Ishikawa (cell line): ENCODE measurements around the gene FRMD4B.

Experiments used
- CEBPB ChIP-seq: IDR thresholded peaks from 2 replicates; pipeline ENCODE4 v1.6.1; 2012
- CREB1 ChIP-seq: IDR thresholded peaks from 2 replicates; pipeline ENCODE4 v1.6.1; 2012; ENCODE audit warnings: low read depth
- EGR1 ChIP-seq: IDR thresholded peaks from 2 replicates; pipeline ENCODE4 v1.6.1; 2012
- EP300 ChIP-seq: IDR thresholded peaks from 2 replicates; pipeline ENCODE4 v1.6.1; 2012; ENCODE audit warnings: borderline replicate concordance
- FOXM1 ChIP-seq: IDR thresholded peaks from 2 replicates; pipeline ENCODE4 v1.6.1; 2012; ENCODE audit warnings: low read depth, borderline replicate concordance
- NFIC ChIP-seq: IDR thresholded peaks from 2 replicates; pipeline ENCODE4 v1.6.1; 2012
- RAD21 ChIP-seq: IDR thresholded peaks from 2 replicates; pipeline ENCODE4 v1.6.1; 2012; ENCODE audit warnings: low read depth
- TAF1 ChIP-seq: IDR thresholded peaks from 2 replicates; pipeline ENCODE4 v1.6.1; 2012; ENCODE audit warnings: low read depth, mild to moderate bottlenecking
- TCF12 ChIP-seq: IDR thresholded peaks from 2 replicates; pipeline ENCODE4 v1.6.1; 2012; ENCODE audit warnings: low read depth
- TEAD4 ChIP-seq: IDR thresholded peaks from 2 replicates; pipeline ENCODE4 v1.6.1; 2012
- YY1 ChIP-seq: IDR thresholded peaks from 2 replicates; pipeline ENCODE4 v1.6.1; 2012; ENCODE audit warnings: low read depth
- ZBTB7A ChIP-seq: IDR thresholded peaks from 2 replicates; pipeline ENCODE4 v1.6.1; 2012; ENCODE audit warnings: low read depth
- TF ChIP-seq, protein P1 (sequence below): IDR thresholded peaks from 2 replicates; pipeline ENCODE4 v1.6.1; 2012
- TF ChIP-seq, protein P2 (sequence below): IDR thresholded peaks from 2 replicates; pipeline ENCODE4 v1.6.1; 2012; ENCODE audit warnings: low read depth, mild to moderate bottlenecking
- TF ChIP-seq, protein P3 (sequence below): IDR thresholded peaks from 2 replicates; pipeline ENCODE4 v1.6.1; 2012

The FRMD4B gene

DNA sequence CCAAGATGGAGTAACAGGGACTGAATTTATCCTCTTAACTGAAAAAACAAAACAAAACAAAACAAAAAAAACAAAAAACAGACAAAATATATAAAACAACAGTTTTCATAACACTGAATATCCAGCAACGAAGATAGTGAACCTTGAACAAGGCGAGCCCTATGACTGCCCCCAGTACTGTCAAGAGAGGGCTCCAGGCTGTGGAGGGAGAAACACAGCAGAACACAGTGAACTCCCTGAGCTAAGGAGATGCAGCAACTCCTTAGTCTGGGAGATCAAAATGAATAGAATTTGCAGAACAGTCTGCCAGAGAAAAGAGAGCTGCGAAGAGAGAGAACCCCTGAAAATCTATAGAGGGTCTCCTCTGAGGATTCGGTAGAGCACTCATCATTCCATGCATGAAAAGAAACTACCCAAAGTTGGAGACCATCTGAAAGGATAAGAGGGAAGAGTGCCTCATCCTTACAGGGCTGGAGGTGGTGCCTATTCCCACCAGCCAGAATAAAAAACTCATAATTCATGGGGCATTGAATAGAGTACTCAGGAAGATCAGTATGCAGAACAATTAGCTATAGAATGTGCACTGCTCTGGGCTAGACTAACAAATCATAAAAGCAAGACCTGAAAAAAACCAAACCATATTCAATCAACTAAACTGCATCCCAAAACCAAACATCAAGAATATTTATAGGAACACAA is 101.8 kb downstream of the FRMD4B start:
- TF ChIP-seq NFIC: no peak
- TF ChIP-seq YY1: no peak
- TF ChIP-seq, protein P1, sequence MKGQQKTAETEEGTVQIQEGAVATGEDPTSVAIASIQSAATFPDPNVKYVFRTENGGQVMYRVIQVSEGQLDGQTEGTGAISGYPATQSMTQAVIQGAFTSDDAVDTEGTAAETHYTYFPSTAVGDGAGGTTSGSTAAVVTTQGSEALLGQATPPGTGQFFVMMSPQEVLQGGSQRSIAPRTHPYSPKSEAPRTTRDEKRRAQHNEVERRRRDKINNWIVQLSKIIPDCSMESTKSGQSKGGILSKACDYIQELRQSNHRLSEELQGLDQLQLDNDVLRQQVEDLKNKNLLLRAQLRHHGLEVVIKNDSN: no peak
- TF ChIP-seq, protein P2, sequence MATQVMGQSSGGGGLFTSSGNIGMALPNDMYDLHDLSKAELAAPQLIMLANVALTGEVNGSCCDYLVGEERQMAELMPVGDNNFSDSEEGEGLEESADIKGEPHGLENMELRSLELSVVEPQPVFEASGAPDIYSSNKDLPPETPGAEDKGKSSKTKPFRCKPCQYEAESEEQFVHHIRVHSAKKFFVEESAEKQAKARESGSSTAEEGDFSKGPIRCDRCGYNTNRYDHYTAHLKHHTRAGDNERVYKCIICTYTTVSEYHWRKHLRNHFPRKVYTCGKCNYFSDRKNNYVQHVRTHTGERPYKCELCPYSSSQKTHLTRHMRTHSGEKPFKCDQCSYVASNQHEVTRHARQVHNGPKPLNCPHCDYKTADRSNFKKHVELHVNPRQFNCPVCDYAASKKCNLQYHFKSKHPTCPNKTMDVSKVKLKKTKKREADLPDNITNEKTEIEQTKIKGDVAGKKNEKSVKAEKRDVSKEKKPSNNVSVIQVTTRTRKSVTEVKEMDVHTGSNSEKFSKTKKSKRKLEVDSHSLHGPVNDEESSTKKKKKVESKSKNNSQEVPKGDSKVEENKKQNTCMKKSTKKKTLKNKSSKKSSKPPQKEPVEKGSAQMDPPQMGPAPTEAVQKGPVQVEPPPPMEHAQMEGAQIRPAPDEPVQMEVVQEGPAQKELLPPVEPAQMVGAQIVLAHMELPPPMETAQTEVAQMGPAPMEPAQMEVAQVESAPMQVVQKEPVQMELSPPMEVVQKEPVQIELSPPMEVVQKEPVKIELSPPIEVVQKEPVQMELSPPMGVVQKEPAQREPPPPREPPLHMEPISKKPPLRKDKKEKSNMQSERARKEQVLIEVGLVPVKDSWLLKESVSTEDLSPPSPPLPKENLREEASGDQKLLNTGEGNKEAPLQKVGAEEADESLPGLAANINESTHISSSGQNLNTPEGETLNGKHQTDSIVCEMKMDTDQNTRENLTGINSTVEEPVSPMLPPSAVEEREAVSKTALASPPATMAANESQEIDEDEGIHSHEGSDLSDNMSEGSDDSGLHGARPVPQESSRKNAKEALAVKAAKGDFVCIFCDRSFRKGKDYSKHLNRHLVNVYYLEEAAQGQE: no peak
- TF ChIP-seq TAF1: no peak
- TF ChIP-seq EGR1: no peak
- TF ChIP-seq CEBPB: no peak
- no peak for TF ChIP-seq ZBTB7A
- TF ChIP-seq TEAD4: no peak
- no peak for TF ChIP-seq FOXM1
- no peak for TF ChIP-seq CREB1
- no peak for TF ChIP-seq TCF12
- no peak for TF ChIP-seq RAD21

DNA sequence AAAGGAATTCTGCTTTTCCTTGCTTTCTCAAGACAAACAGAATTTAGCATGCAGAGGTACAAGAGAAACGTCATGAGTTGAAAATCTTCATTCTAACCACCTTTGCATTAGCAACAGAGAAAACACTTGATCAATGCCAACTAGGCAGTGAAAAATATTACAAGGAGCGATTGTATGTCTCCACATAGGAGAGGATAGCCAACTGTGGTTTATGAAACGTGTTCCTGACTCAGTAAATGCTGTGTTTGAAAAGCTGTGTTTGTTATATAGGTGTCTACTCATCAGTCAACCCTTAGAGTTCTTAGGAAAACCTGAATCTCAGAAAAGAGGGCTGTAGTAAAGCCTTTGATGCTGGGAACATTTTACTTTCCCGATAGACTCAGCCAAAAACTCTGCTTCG is 102.4 kb downstream of the FRMD4B start:
- no peak for TF ChIP-seq ZBTB7A
- TF ChIP-seq RAD21: no peak
- TF ChIP-seq CREB1: no peak
- TF ChIP-seq CEBPB: no peak
- no peak for TF ChIP-seq NFIC
- no peak for TF ChIP-seq EGR1
- TF ChIP-seq TAF1: no peak
- TF ChIP-seq TEAD4: no peak
- TF ChIP-seq, protein P3, sequence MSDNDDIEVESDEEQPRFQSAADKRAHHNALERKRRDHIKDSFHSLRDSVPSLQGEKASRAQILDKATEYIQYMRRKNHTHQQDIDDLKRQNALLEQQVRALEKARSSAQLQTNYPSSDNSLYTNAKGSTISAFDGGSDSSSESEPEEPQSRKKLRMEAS: no peak
- TF ChIP-seq FOXM1: no peak
- TF ChIP-seq TCF12: no peak
- TF ChIP-seq, protein P2: no peak
- no peak for TF ChIP-seq EP300

DNA sequence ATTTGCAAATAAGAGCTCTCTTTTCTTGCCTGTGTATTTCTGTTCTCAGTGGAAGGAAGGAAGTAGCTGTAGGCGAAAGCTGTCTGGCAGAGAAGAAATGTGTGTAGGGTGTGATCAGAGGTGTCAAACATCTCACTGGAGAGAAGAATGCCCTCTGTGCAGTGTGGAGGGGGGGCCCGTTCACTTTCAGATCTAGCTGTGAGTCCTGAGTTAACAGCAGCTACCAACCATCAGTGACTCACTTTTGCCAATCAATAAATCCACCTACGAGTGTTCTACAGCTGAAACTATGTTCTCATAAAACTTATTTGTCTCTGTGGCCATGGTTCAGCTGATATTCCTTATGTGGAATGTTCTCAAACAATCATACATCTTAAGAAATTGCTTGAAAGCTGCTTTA is 103.7 kb downstream of the FRMD4B start:
- TF ChIP-seq CREB1 (no peak), TAF1 (no peak), CEBPB (no peak), EP300 (no peak), TEAD4 (no peak), FOXM1 (no peak), NFIC (no peak), ZBTB7A (no peak), TCF12 (no peak), YY1 (no peak)
- TF ChIP-seq, protein P3: no peak
- TF ChIP-seq, protein P2: no peak
- TF ChIP-seq, protein P1: no peak

DNA sequence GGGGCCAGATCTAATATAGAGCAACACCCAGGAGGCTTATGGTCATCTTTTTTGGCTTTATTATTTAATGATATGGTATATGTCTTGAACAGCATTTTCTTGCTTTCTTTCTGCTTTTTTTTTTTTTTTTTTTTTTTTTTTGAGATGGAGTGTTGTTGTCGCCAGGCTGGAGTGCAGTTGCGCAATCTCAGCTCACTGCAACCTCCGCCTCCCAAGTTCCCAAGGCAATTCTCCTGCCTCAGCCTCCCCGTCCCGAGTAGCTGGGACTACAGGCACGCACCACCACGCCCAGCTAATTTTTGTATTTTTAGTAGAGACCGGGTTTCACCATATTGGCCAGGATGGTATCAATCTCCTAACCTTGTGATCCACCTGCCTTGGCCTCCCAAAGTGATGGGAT is 108.5 kb downstream of the FRMD4B start:
- peak; percentile 89 for TF ChIP-seq CEBPB

DNA sequence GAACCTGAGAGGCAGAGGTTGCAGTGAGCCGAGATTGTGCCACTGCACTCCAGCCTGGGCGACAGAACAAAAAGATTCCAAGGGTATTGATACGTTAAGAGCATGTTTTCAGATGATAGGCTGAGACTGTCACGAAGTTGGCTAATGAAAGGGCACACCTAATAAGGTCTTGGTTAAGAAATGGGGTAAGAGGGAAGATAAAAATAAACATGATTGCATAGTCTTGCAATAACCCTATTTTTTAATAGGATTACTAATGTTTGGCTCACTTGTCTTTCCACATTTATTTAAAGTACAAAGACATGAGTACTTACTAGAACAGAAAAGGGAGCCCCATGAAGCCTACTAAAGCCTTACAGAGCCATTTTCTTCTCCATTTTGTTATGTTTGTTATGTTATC is 109.0 kb downstream of the FRMD4B start:
- TF ChIP-seq RAD21 (no peak), FOXM1 (no peak), TCF12 (no peak), YY1 (no peak), CREB1 (no peak), EP300 (no peak)
- TF ChIP-seq, protein P2: no peak
- TF ChIP-seq, protein P3: no peak
- TF ChIP-seq, protein P1: no peak
